ENCODE data around the gene ABL1.

- no peak for TF ChIP-seq POLR2AphosphoS5 (IDR thresholded peaks at IDR 0.05; ENCODE audit: low read depth, low read length)
- TF ChIP-seq TAF1 (IDR thresholded peaks at IDR 0.05; ENCODE audit: borderline replicate concordance, insufficient read depth, low read length) = no peak
These were observed 32.5 kb downstream of the ABL1 start for GRCh38 chr9:130867556-130867955.

Measured in PFSK-1 (cell line).